HG03139 (cell line): ENCODE data around the gene CCDC9.
A peak's percentile ranks its signal among the peaks of the same experiment; 100 is the strongest.

ENCODE experiments used
- ATAC-seq: cut with Tn5 transposase; IDR thresholded peaks from one replicate; pipeline ENCODE4 v1.9.1; 2021; ENCODE audit not compliant: unreplicated experiment

CCDC9 gene

DNA sequence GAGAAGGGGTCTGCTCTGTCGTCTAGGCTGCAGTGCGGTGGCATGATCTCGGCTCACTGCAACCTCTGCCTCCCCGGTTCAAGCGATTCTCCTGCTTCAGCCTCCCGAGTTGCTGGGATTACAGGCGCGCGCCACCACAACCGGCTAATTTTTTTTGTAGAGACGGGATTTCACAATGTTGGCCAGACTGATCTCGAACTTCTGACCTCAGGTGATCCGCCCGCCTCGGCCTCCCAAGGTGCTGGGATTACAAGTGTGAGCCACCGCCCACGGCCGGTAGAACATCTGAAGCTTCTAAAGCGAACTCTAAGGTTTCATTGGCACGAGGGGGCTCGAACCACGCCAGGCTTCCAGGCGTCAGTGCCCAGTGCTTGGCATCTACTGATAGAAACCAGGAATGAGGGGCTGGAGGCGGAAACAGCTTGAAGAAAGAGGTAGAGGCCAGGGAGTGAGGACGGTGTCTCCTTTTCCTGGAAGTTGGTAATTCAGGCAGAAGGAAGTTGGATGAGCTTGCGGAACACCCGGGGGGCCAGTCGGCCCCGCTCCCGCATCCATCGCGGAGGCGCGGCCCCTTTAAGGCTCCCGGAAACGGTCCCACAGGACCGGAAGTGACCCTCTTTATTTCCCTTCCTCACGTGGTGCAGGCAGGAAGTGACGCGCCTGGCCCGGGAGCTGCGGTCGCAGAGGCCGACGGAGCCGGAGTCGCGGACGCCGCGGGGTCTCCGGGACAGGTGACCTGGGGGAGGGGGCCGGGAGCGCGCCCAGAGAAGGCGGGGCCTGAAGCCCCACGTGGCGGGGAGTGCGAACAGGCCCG is at the start of gene CCDC9:
Gene CCDC9, plus strand, starts transcription at position 647 of the 814 bp plus-strand sequence. CDS start 1,876 bp downstream, outside the sequence.
- peak; percentile 36 for ATAC-seq

DNA sequence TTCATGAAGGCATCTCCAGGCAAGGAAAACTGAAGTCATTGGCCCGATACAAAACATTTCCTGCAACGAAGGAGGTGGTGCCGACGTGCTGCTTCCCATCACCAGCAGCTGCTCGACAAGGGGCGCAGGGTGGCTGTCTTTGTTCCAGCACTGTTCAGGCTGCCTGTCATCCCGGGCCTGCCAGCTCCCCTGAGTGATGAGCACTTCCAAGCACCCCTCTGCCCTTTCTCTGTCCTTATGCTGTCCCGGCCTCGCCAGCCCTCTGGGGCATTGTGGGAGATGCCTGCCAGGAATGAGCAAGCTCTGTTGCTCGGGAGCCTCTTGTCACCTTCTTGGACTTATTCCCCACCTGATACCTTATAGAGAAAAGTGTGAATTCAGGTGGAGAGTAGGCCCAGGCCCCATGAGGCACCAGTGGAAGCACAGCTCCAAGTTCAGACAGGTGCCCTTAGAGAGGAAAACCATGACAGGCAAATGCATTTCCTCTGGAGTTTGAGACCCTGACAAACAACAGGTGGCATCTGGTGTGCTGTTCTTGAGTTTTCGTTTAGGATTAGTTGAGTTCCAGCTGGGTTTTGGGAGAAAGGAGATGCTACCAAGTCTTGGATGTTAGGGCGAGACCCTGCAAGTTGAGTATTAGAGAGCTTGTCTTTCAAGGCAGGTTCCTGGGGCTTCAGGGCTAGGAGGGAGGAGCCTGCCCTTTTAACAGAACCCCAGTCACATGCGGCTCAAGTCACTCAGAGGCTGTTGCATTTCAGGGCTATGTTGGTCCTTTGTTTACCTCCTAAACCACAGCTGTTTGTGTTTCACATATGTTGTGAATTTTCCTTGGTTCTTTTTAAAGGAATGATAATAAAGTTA is 46.8 kb upstream of the CCDC9 start:
- ATAC-seq: no peak

DNA sequence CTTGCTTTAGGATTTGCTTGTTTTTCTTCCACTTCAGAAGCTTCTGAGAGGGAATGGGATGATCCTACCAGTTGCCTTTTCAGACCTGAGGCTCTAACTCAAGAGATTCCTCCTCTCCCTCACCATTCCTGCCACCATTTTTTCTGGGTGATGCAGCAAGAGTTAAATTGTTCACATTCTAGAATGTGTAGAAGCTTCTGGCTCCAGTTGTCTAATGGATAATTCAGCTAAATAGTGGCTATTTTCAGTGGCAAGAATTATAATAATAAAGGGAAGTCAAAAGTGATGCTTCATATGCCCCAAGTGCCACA is 46.2 kb upstream of the CCDC9 start:
- no peak for ATAC-seq

DNA sequence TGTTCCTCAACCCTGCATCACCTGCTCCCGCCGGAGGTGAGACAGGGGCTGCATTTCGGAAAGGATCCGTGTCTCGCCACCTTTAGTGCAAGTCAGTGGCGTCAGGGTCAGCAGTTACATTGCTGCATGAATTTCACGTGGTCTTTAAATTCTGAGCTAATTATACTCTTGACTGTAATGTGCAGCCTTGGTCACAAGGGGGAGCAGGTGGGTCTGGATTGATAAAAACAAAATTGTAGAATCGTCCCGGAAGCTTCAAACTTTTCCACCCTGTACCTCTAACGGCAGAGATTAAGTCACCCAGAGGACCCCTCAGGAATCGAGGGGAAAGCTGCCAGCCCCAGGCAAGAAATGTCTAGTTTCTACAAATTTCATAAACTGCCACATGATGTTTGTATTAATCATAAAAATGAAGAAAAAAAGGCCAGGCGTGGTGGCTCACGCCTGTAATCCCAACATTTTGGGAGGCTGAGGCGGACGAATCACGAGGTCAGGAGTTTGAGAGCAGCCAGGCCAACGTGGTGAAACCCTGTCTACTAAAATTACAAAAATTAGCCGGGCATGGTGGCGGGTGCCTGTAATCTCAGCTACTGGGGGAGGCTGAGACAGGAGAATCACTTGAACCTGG is 45.5 kb upstream of the CCDC9 start:
- no peak for ATAC-seq

DNA sequence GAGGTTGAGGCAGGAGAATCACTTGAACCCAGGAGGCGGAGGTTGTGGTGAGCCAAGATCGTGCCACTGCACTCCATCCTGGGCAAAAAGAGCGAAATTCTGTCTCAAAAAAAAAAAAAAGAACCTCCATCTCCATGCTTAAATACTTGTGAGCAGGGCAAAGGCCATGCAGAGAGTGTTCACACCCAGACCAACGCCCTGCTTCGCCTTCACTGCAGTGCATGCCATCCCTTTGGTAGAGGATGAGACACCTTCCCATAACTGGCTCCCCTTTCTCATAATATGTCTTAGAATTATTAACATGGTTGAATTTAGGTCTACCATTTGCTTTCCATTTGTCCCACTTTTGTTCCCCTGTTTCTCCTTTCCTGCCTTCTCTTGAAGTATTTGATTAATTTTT is 40.7 kb upstream of the CCDC9 start:
- ATAC-seq: no peak

DNA sequence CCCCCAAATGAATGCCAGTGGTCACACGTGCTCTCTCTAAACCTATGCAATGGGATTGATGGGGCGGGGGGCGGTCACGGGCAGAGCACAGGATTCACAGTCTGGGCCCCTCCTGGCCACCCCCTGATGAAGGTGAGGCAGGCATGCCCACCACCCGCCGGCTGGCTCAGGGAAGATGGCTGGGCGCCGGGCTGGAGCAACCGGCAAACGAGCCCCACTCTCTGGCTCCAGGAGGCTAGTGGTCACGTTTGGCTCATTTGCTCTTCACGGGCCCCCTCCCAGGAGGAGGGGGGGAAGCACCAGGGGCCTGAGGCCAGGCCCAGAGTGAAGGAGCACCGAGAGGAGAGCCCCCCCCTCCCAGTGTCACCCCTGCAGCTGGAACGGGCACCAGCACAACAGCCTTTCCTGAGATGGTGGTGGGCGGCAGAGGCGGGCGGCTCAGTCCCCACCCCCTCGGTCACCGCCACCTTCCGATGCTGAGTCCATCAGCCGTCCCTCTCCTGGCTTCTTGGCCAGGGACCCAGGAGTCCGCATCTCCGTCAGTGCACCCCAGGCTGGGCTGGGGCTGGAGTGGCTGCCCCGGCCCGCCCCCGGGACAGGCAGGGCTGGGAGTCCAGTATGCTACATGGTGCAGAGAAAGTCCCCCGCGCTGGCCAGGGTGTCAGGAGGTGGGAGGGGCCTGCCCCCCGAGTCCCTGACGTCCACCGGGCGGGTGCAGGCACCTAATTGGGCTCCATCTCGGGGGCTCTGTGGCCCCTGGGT is 35.1 kb upstream of the CCDC9 start:
- ATAC-seq: no peak

DNA sequence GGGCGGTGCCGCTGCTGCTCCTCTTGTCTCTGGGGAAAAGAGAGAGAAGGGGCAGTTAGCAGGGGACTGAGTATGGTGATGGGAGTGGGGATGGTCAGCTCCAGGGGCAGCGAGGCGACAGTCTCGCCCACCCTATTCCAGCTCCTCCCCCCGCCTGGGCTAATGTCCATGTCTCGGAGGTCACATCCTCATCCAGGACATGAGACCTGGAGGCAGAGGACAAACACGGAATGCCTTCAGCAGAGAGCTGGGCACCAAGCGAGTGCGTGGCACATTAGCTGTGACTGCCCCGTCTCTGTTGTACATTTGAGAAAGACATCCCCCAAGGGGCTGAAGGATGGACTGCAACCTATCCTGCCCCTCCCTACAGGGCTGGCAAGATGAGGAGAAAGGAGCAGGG is 34.4 kb upstream of the CCDC9 start:
- ATAC-seq: no peak

DNA sequence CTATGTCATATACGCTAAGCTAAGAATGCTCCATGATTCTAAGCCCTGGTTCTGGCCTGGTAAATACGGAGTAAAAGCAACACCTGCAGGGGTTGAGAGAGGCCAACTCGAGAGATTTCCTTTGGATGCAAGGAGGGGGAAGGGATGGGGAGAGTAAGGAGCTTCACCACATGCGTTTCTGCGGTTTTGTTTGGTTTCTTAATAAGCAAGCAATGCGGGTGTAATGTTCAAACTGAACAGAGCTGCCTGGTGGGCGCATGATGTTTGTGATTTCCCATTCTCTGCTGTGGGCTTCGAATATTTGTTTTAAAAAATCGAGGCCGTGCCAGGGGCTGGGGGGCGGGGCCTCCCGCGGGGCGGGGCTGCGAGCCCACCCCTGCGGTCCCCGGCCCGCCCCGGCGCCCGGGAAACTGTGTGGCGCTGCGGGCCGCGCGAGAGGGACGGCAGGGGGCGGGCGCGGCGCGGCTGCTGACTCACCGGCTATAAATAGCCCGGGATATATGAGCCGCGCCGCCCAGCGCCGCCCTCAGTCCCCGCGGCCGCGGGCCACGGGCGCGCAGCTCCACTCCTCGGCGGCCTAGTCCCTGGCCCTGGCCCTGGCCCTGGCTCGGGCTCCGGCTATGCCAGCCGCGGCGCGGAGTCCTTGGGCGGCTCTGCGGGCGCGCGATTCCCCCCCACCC is 30.4 kb upstream of the CCDC9 start:
- peak; percentile 36 for ATAC-seq

DNA sequence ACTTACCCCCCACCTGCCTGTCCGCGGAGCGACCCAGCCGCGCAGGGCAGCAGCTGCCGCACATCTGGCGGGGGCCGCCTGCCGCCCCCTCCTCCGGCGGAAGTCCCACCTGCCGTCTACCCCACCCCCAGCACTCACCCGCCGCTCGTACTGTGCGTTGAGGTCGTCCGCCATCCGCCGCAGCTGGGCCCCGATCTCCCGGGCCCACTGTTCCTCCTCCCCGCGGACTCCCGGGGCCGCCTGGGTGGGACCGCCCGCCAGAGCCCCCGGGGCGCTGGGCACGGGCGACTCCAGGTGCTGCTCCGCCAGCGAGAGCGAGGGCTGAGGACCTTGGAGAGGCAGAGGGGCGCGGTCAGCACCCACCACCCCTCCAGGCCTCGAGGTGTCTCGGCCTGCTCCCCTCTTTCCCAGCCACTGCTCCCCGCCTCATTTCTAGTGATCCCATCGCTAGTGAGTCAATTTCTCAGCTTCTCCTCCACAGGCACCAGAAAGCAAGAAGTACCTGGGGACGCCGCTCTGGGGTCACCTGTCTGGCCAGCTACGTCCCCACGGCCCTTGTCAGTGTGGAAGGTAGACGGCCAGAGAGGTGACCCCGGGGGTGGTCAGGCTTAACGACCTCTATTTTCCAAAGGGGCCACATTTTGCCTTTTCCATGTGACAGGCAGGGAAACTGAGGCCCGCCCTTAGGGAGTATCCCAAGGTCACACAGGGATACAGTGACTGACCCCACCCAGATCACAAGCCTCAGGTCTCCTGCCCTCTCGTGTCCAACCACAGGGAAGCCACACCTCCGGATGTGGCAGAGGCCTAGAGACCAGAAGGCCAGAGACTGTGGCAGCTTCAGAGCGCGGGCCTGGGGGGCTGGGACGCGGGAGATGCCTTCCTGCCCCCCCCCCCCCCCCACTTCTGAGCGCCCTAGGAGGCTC is 29.6 kb upstream of the CCDC9 start:
- peak; percentile 6 for ATAC-seq

DNA sequence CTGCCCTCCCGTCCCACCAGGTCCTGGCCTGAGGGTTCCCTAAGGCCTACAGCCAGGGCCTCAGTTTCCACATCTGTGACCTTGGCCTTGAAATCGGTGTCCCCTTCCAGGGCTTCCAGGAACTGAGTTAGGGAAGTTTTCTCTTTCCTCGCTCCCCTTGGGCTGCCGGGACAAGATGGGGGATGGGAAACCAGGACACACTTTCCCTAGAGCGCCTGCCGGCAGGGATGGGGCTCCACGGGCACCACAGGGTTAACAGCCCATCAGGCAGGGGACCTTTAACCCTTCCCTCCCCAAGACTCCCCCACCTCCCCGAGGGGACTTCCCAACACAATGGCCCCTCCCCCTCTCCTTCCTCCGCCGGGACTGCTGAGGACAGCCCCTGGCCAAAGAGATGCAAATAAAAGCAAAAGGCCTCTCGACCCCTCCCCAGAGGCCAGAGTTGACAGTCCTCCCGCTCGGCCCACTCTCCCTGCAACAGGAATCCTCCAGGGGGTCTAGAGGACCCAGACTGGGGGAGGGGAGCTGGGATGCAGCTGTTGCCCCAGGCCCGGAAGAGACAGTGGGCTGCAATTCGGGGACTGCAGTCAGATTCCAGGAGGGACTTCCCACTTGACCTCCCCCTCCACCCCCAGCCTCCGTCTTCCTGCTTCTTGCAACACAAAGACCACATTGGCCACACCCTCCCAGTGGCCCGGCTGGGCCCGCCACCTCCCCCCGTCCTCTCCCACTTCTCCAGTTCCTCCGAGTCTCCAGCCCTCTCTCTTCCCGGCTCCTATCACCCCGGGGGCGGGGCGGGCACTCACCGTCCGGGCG is 28.8 kb upstream of the CCDC9 start:
- ATAC-seq: no peak

DNA sequence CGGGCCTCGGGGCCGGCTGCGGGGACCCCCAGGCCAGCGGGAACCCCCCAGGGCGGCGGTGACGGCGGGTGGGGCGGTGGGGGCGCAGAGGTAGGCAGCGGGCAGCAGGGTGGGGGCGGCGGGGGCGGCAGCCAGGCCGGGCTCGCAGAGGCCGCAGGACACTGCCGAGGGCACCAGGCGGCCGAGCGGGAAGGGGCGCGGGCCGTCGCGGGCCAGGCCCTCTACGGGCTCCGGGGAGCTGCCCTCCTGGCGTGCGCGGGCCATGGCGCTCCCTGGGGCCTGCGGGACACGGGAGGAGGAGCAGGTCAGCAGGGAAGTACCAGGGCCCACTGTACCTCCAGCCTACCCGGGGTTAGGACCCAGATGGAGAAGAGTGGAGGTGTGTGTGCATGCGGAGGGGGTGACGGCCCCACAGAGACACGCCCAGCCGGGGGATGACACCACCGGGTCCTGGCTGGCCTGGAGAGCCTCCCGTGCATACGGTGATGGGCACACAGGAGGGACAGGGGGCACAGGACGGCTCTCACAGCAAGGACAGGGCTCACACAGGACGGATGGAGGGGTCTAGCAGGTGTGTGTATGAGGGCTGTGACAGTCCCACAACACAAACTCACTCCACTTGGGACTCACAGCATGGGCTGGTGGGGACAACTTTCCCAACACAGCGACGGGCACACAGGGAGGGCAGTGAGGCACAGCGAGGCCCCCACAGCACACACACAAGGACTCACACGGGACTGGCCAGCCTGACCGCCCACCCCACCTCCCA is 28.0 kb upstream of the CCDC9 start:
- no peak for ATAC-seq

DNA sequence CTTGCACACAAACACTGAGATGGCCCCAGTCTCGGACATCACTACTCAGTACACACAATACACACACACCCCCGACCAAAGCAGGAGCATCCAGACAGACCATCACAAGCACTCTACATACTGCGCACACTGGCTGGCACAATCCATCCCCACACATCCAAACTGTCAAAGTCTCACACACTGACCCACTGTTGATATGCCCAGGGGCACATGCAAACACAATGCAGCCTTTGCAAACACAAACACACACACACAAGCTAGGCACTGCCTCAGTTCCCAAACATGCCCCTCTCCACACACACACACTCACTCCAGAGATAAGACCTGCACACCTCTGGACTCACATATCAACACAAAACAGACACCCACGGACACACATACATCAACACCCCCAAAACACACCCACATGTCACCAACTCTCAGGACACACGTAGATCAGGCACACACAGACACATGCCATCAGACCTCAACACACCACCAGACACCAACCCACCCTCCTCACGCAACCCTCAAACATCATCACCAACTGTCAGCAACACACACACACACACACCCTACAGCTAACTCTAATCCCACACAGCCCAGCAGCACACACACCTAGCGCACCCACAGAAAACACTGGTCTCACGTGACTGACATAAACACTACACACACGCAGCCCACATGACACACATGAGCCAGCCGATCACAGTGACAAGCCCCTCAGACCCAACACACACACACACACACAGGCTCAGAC is 27.2 kb upstream of the CCDC9 start:
- ATAC-seq: no peak

DNA sequence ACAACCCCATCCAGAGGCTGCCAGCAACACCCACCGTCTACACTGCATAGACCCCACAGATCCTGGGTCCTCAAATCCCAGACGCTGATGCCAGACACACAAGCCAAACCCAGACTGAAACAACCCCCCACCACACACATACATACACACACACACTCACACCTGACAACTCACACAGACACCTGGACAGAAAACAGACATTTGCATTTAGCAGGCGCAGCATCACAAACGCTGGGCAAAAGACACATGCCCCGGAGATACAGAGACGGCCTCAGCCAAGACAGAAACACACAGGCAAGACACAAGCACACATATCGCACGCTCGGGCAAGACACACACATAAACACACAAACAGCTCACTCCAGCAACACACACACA is 26.7 kb upstream of the CCDC9 start:
- ATAC-seq: no peak

DNA sequence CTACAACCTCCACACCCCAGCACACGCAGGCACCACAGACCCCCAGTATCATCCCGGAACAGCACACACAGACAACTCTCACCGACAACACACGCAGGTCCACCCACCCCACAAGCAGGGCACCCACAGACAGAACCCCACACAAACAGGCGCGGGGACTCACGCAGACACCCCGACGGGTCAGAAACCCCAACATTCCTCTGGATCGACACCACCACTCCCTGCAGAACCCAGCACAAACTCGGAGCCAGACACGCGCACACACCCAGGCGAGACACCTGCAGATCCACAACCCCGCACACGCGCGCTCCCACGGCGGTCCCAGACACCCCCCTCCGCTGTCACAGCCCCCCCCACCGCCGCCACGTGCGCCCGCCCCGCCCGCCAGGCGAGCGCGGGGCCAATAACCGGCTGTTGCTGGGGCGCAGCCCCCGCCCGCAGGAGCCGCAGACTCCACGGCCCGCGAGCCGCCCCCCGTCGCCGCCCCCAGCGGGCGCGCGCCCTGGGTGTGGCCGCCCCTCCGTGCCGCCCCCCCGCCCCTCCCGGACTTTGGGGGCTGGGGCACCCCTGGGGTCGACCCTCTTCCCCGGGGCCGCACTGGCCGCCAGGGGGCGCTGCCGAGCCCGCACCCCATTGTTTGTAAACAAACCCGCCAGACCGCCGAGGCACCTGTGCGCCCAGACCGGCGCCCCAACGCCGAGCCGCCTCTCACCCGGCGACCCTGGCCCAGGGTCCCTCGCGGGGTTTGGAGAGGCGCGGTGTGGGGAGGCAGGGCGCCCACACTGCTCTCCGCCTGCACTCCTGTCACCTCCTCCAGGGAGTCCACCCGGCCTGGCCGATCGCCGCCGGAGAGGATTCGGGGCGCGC is 26.0 kb upstream of the CCDC9 start:
- no peak for ATAC-seq

DNA sequence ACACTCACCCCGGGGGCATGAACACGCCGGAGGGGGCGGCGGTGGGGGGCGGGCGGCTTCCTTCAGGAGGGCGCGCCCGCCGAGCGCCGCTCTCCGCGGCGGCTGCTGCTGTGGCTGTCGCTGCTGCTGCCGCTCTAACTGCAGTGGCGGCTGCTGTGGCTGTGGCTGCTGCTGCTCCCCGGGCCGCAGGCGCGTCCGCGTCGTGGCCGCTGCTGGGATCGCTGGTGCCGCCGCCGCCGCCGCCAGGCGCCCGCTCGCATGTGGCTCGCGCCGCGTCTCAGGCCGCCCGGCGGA is 25.5 kb upstream of the CCDC9 start, which contains the start of gene BBC3:
Gene BBC3, minus strand, starts transcription at position 279 of the 294 bp plus-strand sequence. CDS start 2,768 bp downstream, outside the sequence.
- no peak for ATAC-seq
